ENCODE results near the gene WWC2.

DNA sequence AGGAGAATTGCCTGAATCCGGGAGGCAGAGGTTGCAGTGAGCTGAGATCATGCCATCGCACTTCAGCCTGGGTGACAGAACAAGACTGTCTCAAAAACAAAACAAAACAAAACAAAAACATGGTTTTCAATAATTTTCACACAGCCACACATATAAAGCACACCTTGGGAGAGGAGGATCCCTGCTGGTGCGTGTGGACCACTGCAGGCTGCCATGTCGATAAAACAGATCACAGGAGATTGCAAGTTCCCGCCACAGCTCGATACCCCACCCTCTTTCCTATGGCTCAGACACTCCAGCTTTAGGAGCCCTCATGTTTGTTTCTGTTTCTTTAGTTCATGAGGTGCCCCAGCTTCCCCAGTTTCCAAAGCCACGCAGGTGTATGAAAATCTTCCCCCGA lies 254.5 kb downstream of the WWC2 start:
- TF ChIP-seq POLR2A (IDR thresholded peaks at IDR 0.05; ENCODE audit: low read length) (no peak), GATA1 (IDR thresholded peaks at IDR 0.05; ENCODE audit: low read depth, low read length) (no peak)

All from erythroblast (primary cell).